Gastrocnemius medialis (tissue), 4 donors: ENCODE measurements around the gene SSBP3.

Source experiments
- CTCF ChIP-seq, 5 experiments: fragments of 450-650 bp in 3 of 5; fragments of 200-600 bp in 2 of 5; sonication (generic) in 2 of 5; IDR thresholded peaks in 4 of 5; conservative IDR thresholded peaks in 1 of 5; 1 replicate in 4 of 5; 2 replicates in 1 of 5; pipeline ENCODE4 v1.5.1; 2016 to 2019; ENCODE audit warnings: antibody characterized with exemption in 5 of 5, mild to moderate bottlenecking in 3 of 5, moderate library complexity in 3 of 5
- POLR2A ChIP-seq, 2 donors: fragments of 450-650 bp; IDR thresholded peaks; one replicate each; pipeline ENCODE4 v1.6.1; 2017; ENCODE audit warnings: antibody characterized with exemption in 2 of 2, mild to moderate bottlenecking in 2 of 2, moderate library complexity in 2 of 2

- TF ChIP-seq CTCF (IDR thresholded peaks at IDR 0.05 in 4 of 5, conservative IDR thresholded peaks at IDR 0.05 in 1 of 5), result no peak
- no peak for TF ChIP-seq POLR2A (IDR thresholded peaks at IDR 0.05)
Measured at GRCh38 chr1:54371942-54372275, 34.3 kb downstream of the SSBP3 start.
